NT2/D1 (cell line): ENCODE data around the gene EPHA6.

Experiments used
- YY1 ChIP-seq: IDR thresholded peaks from 2 replicates; pipeline ENCODE4 v1.6.1; 2011; ENCODE audit not compliant: insufficient read length, insufficient read depth
- ZNF274 ChIP-seq: IDR thresholded peaks from 2 replicates; pipeline ENCODE4 v1.6.1; 2011; ENCODE audit warnings: mild to moderate bottlenecking, low read depth, low read length

DNA sequence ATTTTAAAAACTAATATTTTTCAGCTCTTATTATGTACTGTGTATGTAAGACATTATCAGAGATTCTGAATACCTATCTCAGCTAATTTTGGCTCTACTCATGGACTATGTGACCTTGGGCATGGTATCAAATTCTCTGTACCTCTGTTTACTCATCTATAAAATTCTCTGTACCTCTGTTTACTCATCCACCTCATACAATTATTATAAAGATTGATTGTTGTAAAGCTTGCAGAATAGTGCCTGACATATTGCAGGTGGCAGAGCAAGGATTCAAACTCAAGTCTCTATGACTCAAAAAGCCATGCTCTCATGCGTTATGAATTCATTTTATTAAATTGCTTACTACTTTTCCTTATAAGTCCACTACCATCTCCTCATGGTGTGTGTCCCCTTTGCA, 798.2 kb downstream of the EPHA6 start:
- TF ChIP-seq ZNF274 (no peak), YY1 (no peak)
